NOMO-1 treated with dmso at 0.1 percent for 144 hours (cell line): ENCODE results near the gene CFI.
"Not testable (repeated sequence)": the region's sequence is repeated elsewhere in the genome, so short reads cannot be mapped to it uniquely, and the experiment has no call there.

Source experiments
- DNase-seq: peaks from one replicate; lab custom pipeline; 2025; ENCODE audit not compliant: unreplicated experiment; lab: John Stamatoyannopoulos, UW

The CFI gene

DNA sequence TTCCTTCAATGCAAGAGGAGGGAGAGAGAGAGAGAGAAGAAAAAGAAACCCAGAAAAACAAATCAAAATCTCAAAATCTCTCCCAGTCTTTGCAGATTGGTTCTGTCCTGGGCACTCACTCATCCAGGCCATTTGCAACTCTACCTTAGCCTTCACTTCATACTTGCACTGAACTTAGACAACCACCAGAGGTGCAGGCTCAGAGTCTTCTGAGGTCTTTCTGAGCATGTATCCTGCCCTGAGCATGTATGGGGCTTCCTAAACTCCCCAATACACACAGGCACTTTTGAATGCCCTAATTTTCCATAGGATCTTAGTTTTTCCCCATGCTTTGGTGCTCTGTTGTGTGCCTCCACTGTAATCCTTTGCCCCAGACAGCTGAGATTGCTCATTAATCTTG is 2.9 kb downstream of the CFI start:
- no peak for DNase-seq

DNA sequence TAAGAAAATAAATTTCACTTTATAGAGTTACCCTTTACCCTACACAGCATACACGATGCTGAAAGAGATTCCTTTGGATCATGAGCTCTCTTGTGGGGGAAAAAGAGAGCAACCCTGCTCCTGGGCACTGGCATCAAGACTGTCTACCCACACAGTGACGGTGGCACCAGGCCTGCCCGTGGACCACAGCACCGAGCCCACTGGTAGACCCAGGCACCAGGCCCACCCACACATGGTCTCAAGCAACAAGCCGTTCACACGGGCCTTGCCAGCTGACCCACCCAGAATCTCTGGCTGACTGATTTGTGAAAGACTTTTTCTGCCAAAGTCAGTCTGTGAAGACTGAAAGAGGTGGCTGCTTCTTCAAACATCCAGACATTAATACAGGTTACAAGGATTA is 6.7 kb downstream of the CFI start:
- DNase-seq: no peak

- DNase-seq: no peak
Observed at GRCh38 chr4:109787807-109788206, 14.0 kb downstream of the CFI start.

DNA sequence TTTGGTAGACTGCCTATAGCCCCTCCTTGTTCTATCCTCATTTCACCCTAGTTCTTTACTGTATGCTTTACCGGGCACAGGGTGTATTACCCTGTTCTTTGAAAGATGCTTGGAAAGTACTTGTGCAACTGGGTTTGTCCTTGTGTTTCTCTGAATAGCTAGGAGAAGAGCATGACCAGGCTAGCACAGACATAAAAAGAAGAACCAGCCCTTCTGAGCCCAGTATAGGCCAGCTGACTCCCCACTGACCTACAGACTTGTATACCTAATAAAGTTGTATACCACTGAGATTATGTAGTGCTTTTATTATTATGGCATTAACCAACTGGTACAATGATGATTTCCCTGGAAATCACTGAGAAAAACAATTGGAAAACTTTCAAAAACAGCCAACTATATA is 15.0 kb downstream of the CFI start:
- DNase-seq: no peak

DNA sequence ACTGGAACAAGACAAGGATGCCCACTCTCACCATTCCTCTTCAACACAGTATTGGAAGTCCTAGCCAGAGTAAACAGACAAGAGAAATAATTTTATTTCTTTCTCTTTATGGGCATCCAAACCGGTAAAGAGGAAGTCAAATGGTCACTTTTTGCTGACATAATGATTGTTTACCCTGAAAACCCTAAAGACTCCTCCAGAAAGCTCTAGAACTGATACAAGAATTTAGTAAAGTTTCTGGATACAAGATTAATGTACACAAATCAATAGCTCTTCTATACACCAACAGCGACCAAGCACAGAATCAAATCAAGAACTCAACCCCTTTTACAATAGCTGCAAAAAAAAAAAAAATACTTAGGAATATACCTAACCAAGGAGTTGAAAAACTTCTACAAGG is 19.7 kb downstream of the CFI start:
- DNase-seq: not testable (repeated sequence)

DNA sequence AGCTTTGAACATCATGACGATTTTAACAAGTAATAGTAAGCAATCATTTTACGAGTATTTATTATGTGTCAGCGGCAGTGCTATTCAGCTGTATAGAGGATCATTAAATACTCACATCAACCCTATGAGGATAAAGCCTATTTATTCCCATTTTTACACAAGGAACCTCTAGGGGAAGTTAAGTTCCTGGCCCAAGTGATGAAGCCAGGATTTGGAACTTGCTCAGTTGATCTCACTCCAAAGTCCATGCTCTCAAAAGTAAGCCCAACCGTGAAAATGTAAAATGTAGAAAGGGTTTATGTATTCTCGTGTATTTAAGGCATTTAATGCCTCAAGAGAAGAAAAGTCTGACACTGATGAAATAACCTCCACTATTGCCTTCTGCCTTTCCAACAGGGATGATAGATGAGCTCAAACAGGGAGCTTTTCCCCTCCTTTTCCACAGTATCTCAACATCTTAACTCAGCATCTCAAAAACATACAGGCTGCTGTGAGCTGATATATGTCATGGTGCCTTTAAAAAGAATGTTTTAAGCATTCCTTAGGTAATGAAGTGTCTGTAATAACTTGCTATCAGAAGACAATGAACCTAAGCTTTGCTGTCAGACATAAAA is 36.9 kb downstream of the CFI start:
- no peak for DNase-seq

DNA sequence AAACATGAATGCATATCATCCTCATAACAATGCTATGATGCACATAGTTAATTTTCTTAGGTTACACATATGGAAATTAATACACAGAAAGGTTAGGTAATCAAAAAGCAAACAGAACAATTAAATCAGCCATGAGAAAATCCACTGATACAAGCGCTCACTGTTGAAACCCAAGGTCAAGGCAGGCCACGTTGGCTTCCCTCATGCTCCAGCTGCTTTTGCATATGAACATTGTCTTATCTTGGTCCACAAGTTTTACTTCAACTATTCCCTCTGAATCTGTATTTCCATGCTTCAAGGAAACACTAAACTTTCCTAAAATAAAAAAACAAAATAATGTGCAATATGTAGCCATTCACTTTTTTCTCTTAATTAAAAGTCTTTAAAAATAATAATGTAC is 37.4 kb downstream of the CFI start:
- no peak for DNase-seq

DNA sequence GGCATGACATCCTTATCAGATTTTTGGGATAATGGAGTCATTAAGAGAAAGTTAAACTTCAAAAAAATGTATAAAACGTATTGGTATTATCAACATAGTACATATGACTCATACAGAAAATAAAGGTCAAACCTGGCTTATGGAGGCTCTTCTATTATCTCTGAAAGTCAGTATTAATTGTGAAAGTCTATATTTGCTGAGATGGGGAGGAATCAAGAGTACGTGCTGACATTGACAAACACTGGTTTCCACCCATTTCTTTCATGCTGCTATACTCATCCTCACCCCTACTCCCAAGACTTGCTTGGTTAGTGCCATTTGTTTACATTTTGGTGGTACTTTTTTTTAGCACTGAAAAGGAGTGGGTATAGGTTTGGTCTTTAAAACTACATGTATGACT is 41.1 kb downstream of the CFI start:
- DNase-seq: no peak

DNA sequence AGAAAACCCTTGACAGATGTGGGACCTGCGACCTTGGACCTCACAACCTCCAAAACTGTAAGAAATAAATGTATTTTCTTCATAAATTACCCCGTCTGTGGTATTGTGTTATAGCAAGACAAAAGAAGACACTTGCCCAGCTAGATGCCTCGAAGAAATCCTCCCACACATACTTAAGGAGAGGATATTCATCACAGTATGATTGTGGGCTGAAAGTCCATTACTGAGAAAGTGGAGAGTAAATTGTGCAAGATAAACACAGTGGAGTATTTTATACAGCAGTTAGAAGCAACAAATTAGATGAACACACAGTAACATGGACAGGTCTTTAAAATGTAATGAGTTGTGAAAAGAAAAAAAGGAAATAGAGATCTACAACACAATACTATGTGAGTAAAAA is 46.1 kb downstream of the CFI start:
- DNase-seq: no peak

DNA sequence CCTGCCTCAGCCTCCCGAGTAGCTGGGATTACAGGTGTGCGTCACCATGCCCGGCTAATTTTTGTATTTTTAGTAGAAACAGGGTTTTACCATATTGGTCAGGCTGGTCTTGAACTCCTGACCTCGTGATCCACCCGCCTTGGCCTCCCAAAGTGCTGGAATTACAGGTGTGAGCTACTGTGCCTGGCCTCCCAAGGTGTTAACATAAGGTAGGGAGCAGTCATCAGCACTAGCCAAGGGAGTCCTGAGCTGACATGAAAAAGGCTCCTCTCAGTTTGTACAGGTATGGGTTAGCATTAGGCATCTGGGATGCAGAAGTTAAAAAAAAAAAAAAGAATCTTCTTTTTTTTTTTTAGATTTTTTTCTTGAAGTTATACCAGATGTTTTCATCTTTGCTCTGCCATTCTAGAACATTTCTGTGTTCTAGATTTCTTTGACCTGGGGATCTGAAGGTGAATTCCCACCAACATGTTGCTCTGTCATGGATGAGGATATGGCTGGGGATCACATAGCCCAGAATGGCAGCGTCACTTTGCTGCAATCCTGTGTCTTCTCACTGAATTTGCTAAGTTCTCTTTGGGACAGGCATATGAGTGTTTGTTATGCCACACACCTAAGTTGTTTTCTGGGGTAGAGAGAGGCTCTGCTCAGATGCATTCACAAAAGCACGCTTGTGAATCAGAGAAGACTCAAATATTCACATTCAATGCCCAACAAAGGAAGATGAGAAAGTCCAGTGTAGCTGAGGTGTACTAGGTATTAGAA is 47.5 kb downstream of the CFI start:
- DNase-seq: no peak

DNA sequence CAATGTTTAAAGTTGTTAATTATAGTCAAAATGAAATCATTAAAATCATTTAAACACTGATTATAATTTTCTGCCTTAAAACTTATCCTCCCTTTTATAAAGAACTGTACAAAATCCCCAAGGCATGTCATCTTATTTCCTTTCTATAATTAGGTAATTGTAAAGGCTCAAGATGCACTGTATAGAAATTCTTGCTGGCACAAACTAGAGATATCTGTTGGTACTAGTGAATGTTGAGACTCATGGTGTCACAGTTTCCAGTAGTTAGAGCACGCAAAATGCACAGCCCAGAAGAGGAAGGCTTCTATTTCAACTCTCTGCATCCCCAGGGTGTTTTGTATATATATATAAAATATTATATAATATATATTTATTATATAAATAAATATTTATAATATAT is 49.3 kb downstream of the CFI start:
- no peak for DNase-seq

GRCh38 chr4:109751852-109752251 is 49.9 kb downstream of the CFI start:
- DNase-seq: no peak

GRCh38 chr4:109750652-109751244 is 51.1 kb downstream of the CFI start:
- DNase-seq: no peak

- DNase-seq: no peak
Observed at GRCh38 chr4:109749388-109750082, 52.3 kb downstream of the CFI start.

GRCh38 chr4:109748114-109748513 is 53.7 kb downstream of the CFI start:
- no peak for DNase-seq

- no peak for DNase-seq
Observed at GRCh38 chr4:109746728-109747127, 55.1 kb downstream of the CFI start.

GRCh38 chr4:109745830-109746229 is 56.0 kb downstream of the CFI start:
- no peak for DNase-seq

DNA sequence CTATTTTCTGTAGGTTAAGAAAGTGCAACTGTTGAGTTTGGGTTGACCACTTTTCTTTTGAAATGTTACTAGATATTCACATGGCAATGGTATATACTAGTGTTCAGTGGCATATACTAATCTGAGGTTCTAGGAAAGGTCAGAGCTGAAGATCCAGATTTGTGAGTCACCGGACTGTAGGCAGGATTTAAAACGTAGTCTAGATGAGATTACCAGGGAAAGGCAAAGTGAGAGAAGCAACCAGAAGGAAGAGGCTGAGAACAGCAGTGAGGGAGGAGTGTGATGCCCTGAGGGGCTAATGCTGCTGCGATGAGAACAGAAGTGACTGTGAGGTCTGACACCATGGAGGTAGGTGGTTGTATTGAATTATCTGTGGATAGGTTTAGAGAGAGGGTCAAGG is 62.3 kb downstream of the CFI start:
- no peak for DNase-seq

- no peak for DNase-seq
Observed at GRCh38 chr4:109738104-109738872, 63.5 kb downstream of the CFI start.

GRCh38 chr4:109735566-109736365 is 66.0 kb downstream of the CFI start:
- no peak for DNase-seq
